ENCODE data around the gene IKZF3.
"Not testable (repeated sequence)": the region's sequence is repeated elsewhere in the genome, so short reads cannot be mapped to it uniquely, and the experiment has no call there.

IKZF3 gene

GRCh38 chr17:39714234-39714633 lies 149.9 kb downstream of the IKZF3 start:
- DNase-seq: no peak

GRCh38 chr17:39711851-39712250 lies 152.3 kb downstream of the IKZF3 start:
- no peak for DNase-seq

GRCh38 chr17:39711071-39711470 lies 153.0 kb downstream of the IKZF3 start:
- DNase-seq: not testable (repeated sequence)

- no peak for DNase-seq
Observed at GRCh38 chr17:39709998-39710964, 153.8 kb downstream of the IKZF3 start.

DNA sequence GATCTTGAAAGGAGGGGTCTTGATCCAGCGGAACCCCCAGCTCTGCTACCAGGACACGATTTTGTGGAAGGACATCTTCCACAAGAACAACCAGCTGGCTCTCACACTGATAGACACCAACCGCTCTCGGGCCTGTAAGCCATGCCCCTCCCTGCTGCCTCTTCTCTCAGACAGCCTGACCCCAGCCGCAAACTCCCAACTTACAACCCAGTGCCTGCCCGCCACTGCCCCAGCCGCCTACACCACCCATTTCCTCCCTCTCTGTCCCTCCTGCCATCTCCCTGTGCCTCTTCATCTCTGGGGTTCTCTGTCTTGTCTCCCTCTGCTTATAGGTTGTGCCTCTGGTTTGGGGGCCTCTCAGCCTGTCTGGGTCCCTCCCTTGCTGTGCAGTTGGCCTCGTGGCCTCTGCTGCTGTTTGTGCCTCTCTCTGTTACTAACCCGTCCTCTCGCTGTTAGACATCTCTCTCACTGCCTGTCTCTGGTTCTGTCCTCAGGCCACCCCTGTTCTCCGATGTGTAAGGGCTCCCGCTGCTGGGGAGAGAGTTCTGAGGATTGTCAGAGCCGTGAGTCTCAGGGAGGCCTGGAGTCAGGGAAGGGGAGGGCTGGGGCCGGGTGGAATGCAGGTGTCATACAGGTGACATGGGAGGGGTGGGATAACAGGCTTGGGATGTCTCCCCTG lies 154.7 kb downstream of the IKZF3 start:
- no peak for DNase-seq
